Mucosa of gallbladder (tissue), 1 donor: ENCODE results near the gene GALNTL6. TPM values are rescaled to one million over a fixed set of nuclear protein-coding genes. Genes with fewer than 3 reads are reported as not detected.
"Not testable (repeated sequence)": the region's sequence is repeated elsewhere in the genome, so short reads cannot be mapped to it uniquely, and the experiment has no call there.

ENCODE experiments used
- DNase-seq: peaks from one replicate; pipeline ENCODE4 v3.0.0-alpha.2; 2020; ENCODE audit warnings: low spot score
- total RNA-seq: library from RNA; stranded (reverse); gene quantifications from one replicate; pipeline ENCODE4 v1.2.1, GENCODE V29; 2021
- donor health status: DM: no; HTN: no; CAD: no.

Gene GALNTL6
- total RNA-seq, 1 donor from 2014 or later = 0.75 TPM

GRCh38 chr4:172865103-172865502 lies 1051.9 kb downstream of the GALNTL6 start:
- DNase-seq = no peak

GRCh38 chr4:172865531-172866127 lies 1052.4 kb downstream of the GALNTL6 start:
- DNase-seq = no peak

- DNase-seq = no peak
These were observed 1053.2 kb downstream of the GALNTL6 start for GRCh38 chr4:172866421-172866820.

GRCh38 chr4:172867835-172868234 lies 1054.6 kb downstream of the GALNTL6 start:
- DNase-seq = no peak

GRCh38 chr4:172868271-172868670 lies 1055.1 kb downstream of the GALNTL6 start:
- no peak for DNase-seq

GRCh38 chr4:172869621-172870268 lies 1056.5 kb downstream of the GALNTL6 start:
- no peak for DNase-seq

- no peak for DNase-seq
These were observed 1058.2 kb downstream of the GALNTL6 start for GRCh38 chr4:172871381-172871780.

GRCh38 chr4:172874944-172875343 lies 1061.7 kb downstream of the GALNTL6 start:
- DNase-seq = no peak

GRCh38 chr4:172876394-172876793 lies 1063.2 kb downstream of the GALNTL6 start:
- no peak for DNase-seq

GRCh38 chr4:172881645-172882044 lies 1068.4 kb downstream of the GALNTL6 start:
- no peak for DNase-seq

- not testable (repeated sequence) for DNase-seq
These were observed 1074.2 kb downstream of the GALNTL6 start for GRCh38 chr4:172887358-172887757.

GRCh38 chr4:172887959-172888358 lies 1074.8 kb downstream of the GALNTL6 start:
- no peak for DNase-seq

- DNase-seq = no peak
These were observed 1079.1 kb downstream of the GALNTL6 start for GRCh38 chr4:172892300-172892699.

GRCh38 chr4:172895699-172896098 lies 1082.5 kb downstream of the GALNTL6 start:
- no peak for DNase-seq

- DNase-seq = no peak
These were observed 1083.8 kb downstream of the GALNTL6 start for GRCh38 chr4:172897046-172897445.

- DNase-seq = no peak
These were observed 1085.5 kb downstream of the GALNTL6 start for GRCh38 chr4:172898715-172899114.

- DNase-seq = no peak
These were observed 1086.7 kb downstream of the GALNTL6 start for GRCh38 chr4:172899861-172900260.

- DNase-seq = no peak
These were observed 1087.7 kb downstream of the GALNTL6 start for GRCh38 chr4:172900900-172901299.

GRCh38 chr4:172912468-172912867 lies 1099.3 kb downstream of the GALNTL6 start:
- DNase-seq = not testable (repeated sequence)

- not testable (repeated sequence) for DNase-seq
These were observed 1104.2 kb downstream of the GALNTL6 start for GRCh38 chr4:172917403-172917802.

- no peak for DNase-seq
These were observed 1106.1 kb downstream of the GALNTL6 start for GRCh38 chr4:172919269-172919668.

GRCh38 chr4:172927096-172927814 lies 1114.1 kb downstream of the GALNTL6 start:
- DNase-seq = peak; percentile 19

GRCh38 chr4:172928347-172928746 lies 1115.1 kb downstream of the GALNTL6 start:
- DNase-seq = no peak
